IMR-90 (cell line): ENCODE data around the gene NPAS3. TPM values are rescaled to one million over a fixed set of nuclear protein-coding genes. Genes with fewer than 3 reads are reported as not detected.

ENCODE experiments used
- ATAC-seq: fragments of 200-7000 bp; cut with Tn5 transposase; 2 replicates; pipeline ENCODE4 v1.9.1; 2020; ENCODE audit warnings: low read depth, mild to moderate bottlenecking, moderate library complexity
- BruUV-seq: library from RNA; stranded (reverse); fragments of 400-500 nt; replicated peaks from 2 replicates; lab custom pipeline; 2021; lab: Mats Ljungman, UMichigan
- CTCF ChIA-PET: fragments of 300-600 bp; formaldehyde crosslinking; extraction: SDS; loops from one replicate; lab custom pipeline; 2021; ENCODE audit warnings: antibody characterized with exemption; lab: Yijun Ruan, JAX
- POLR2A ChIA-PET: fragments of 300-600 bp; sonication (Branson Sonifier 250); formaldehyde crosslinking; loops from one replicate; lab custom pipeline; 2022; ENCODE audit warnings: antibody characterized with exemption; ENCODE audit not compliant: unreplicated experiment; lab: Charles Lee
- DNase-seq: peaks from one replicate; pipeline ENCODE4 v3.0.0; 2013
- H2AFZ ChIP-seq: replicated peaks from 2 replicates; pipeline ENCODE3; 2013; ENCODE audit warnings: low read length, mild to moderate bottlenecking; ENCODE audit not compliant: poor library complexity
- H2AK5ac ChIP-seq: 2 replicates; pipeline ENCODE4 v1.6.1; 2013; ENCODE audit warnings: low read depth, low read length, inconsistent platforms
- H2AK9ac ChIP-seq: replicated peaks from 2 replicates; pipeline ENCODE3; 2013; ENCODE audit warnings: mild to moderate bottlenecking, low read depth, low read length, moderate library complexity; ENCODE audit not compliant: poor library complexity
- H2BK120ac ChIP-seq: 2 replicates; pipeline ENCODE4 v1.6.1; 2013; ENCODE audit warnings: low read depth, low read length, inconsistent platforms
- H2BK15ac ChIP-seq: 3 replicates; pipeline ENCODE4 v1.6.1; 2013; ENCODE audit warnings: low read depth, low read length, inconsistent platforms
- H2BK20ac ChIP-seq: 2 replicates; pipeline ENCODE4 v1.6.1; 2013; ENCODE audit warnings: low read depth, mild to moderate bottlenecking, inconsistent platforms, low read length, moderate library complexity
- H2BK5ac ChIP-seq: 2 replicates; pipeline ENCODE4 v1.6.1; 2013; ENCODE audit warnings: mild to moderate bottlenecking, low read depth, low read length, inconsistent platforms; ENCODE audit not compliant: poor library complexity, severe bottlenecking
- H3K14ac ChIP-seq: replicated peaks from 2 replicates; pipeline ENCODE4 v1.6.1; 2013; ENCODE audit warnings: low read depth, low read length, inconsistent platforms
- H3K18ac ChIP-seq: 2 replicates; pipeline ENCODE4 v1.6.1; 2013; ENCODE audit warnings: low read depth, low read length, control low read depth
- H3K23ac ChIP-seq: 2 replicates; pipeline ENCODE4 v1.6.1; 2013; ENCODE audit warnings: low read depth, low read length, inconsistent platforms
- H3K27ac ChIP-seq: 2 replicates; pipeline ENCODE4 v1.5.1; 2013; ENCODE audit warnings: mild to moderate bottlenecking, control low read depth, low read length; ENCODE audit not compliant: insufficient read depth
- H3K27me3 ChIP-seq: 2 replicates; pipeline ENCODE4 v1.6.1; 2013; ENCODE audit warnings: low read length; ENCODE audit not compliant: control insufficient read depth, insufficient read depth
- H3K36me3 ChIP-seq: 2 replicates; pipeline ENCODE4 v1.6.1; 2013; ENCODE audit warnings: low read length, mixed read lengths; ENCODE audit not compliant: control insufficient read depth, insufficient read depth
- H3K4ac ChIP-seq: 2 replicates; pipeline ENCODE4 v1.6.1; 2013; ENCODE audit warnings: low read depth, low read length, inconsistent platforms
- H3K4me1 ChIP-seq: 2 replicates; pipeline ENCODE4 v1.6.1; 2013; ENCODE audit warnings: low read length, mixed read lengths; ENCODE audit not compliant: control insufficient read depth, insufficient read depth
- H3K4me2 ChIP-seq: 2 replicates; pipeline ENCODE4 v1.6.1; 2013; ENCODE audit warnings: low read depth, mild to moderate bottlenecking, control low read depth, low read length, moderate library complexity
- H3K4me3 ChIP-seq: 2 replicates; pipeline ENCODE4 v1.5.1; 2013; ENCODE audit warnings: low read depth, mild to moderate bottlenecking, control low read depth, low read length, moderate library complexity; ENCODE audit not compliant: insufficient read depth
- H3K56ac ChIP-seq: 2 replicates; pipeline ENCODE4 v1.6.1; 2013; ENCODE audit warnings: low read length, inconsistent platforms; ENCODE audit not compliant: insufficient read depth; ENCODE audit errors: extremely low read depth
- H3K79me1 ChIP-seq, 2 experiments: 2 replicates each; pipeline ENCODE4 v1.6.1; 2013; ENCODE audit warnings: low read length in 2 of 2, inconsistent platforms in 1 of 2, low read depth in 1 of 2
- H3K9ac ChIP-seq: 2 replicates; pipeline ENCODE4 v1.6.1; 2013; ENCODE audit warnings: low read depth, low read length, control low read depth
- H3K9me1 ChIP-seq: 2 replicates; pipeline ENCODE4 v1.6.1; 2013; ENCODE audit warnings: low read length, inconsistent platforms; ENCODE audit not compliant: insufficient read depth
- H3K9me3 ChIP-seq: 2 replicates; pipeline ENCODE4 v1.6.1; 2013; ENCODE audit warnings: low read length; ENCODE audit not compliant: control insufficient read depth, insufficient read depth
- H4K20me1 ChIP-seq: 2 replicates; pipeline ENCODE4 v1.6.1; 2013; ENCODE audit warnings: low read length, inconsistent platforms; ENCODE audit not compliant: insufficient read depth
- H4K5ac ChIP-seq: 2 replicates; pipeline ENCODE4 v1.6.1; 2013; ENCODE audit warnings: mild to moderate bottlenecking, low read depth, low read length, control low read depth
- H4K8ac ChIP-seq, 2 experiments: 2 replicates each; pipeline ENCODE4 v1.6.1; 2013; ENCODE audit warnings: low read depth in 2 of 2, low read length in 2 of 2, control low read depth in 1 of 2, inconsistent platforms in 1 of 2
- H4K91ac ChIP-seq: 2 replicates; pipeline ENCODE4 v1.6.1; 2013; ENCODE audit warnings: low read depth, low read length, inconsistent platforms; ENCODE audit not compliant: insufficient read depth
- POLR2A ChIP-seq: IDR thresholded peaks from 2 replicates; pipeline ENCODE4 v1.6.1; 2012; ENCODE audit warnings: mild to moderate bottlenecking, low read depth, low read length
- RFX5 ChIP-seq: IDR thresholded peaks from 2 replicates; pipeline ENCODE4 v1.8.0; 2012; ENCODE audit warnings: low read depth, mild to moderate bottlenecking, low read length, moderate library complexity
- WGBS, 2 experiments: methylation state at CpG; one replicate each; pipeline versions ENCODE4 v1.1.5 to v1.1.7; 2013; ENCODE audit warnings: missing lambda C conversion rate in 2 of 2; ENCODE audit not compliant: insufficient read length in 1 of 2; ENCODE audit errors: extremely low coverage in 2 of 2; 5-methylcytosine and 5-hydroxymethylcytosine counted together
- dilution Hi-C: fragments of 300-500 bp; cut with HindIII; formaldehyde crosslinking; loops from one replicate; pipeline ENCODE4 v1.14.3; 2018; ENCODE audit warnings: low sequenced_read_pairs; ENCODE audit not compliant: unreplicated experiment
- in situ Hi-C: fragments of 300-500 bp; cut with MboI; formaldehyde crosslinking; loops from 3 replicates; pipeline ENCODE4 v1.14.3; 2019; ENCODE audit warnings: low sequenced_read_pairs, inconsistent platforms, mixed read lengths
- intact Hi-C: fragments of 100-400 bp; cut with micrococcal nuclease; formaldehyde crosslinking; loops from 2 replicates; pipeline ENCODE4 v1.10.0; 2022
- polyA plus RNA-seq, 3 experiments: library from polyadenylated mRNA; depleted of rRNA; stranded (reverse); fragments of >200 nt; gene quantifications; 2 replicates each; pipeline ENCODE4 v1.2.3, GENCODE V29; 2012; ENCODE audit warnings: low replicate concordance in 1 of 3
- total RNA-seq: library from RNA; depleted of rRNA; stranded (reverse); fragments of >200 nt; gene quantifications from 2 replicates; pipeline ENCODE4 v1.2.3, GENCODE V29; 2012

The NPAS3 gene
- total and polyA plus RNA-seq, 2 of the 4 experiments (the other 2 are of a cell fraction) = not detected

DNA sequence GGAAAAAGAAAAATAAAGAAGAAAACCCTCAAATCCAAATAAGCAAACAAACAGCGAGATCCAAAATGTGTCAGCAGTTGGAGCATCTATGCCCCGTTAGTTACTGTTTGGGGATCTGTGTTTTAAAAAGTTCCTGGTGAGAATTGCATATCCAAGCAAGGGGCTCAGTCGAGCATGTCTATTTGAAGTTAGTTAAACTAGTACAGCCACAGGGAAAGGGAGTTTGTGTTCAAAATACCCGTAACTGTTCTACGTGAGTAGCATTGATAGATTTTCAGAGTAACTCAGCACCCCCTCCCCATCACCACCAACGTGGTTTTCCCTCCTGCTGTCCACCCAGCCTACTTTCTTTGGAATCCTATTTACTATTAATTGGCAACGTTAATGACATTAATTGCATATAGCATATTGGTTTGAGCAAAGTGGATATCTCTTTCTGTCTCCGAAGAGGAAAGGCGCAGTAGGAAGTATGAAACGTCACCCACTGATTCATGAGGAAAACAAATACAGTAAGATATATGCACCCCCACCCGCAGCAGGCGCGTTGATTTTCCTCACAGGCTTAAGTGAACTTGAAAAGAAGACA, 1.5 kb downstream of the NPAS3 start:
- in situ Hi-C loops = no loop called here
- no peaks in the 10 kb centered on the region for H3K9me3 ChIP-seq
- no peak overlapping the region for H2AK9ac ChIP-seq
- ATAC-seq = no peak
- no peak overlapping the region for H3K4ac ChIP-seq
- no CpG with 5 or more reads among the region's 13 CpGs for WGBS, 2 experiments
- no peak overlapping the region for H3K23ac ChIP-seq
- dilution Hi-C loops = no loop called here
- H4K91ac ChIP-seq = no peak overlapping the region
- no peak overlapping the region for H2AK5ac ChIP-seq
- H2BK15ac ChIP-seq = no peak overlapping the region
- H3K56ac ChIP-seq = no peak overlapping the region
- intact Hi-C loops = no loop called here
- H3K9ac ChIP-seq = no peak overlapping the region
- peak overlapping the region; percentile 85 for H2AFZ ChIP-seq
- no peak overlapping the region for H4K8ac ChIP-seq
- no peak overlapping the region for H4K5ac ChIP-seq
- H3K18ac ChIP-seq = no peak overlapping the region
- H3K36me3 ChIP-seq = no peaks in the 10 kb centered on the region
- H2BK20ac ChIP-seq = no peak overlapping the region
- no peaks in the 10 kb centered on the region for H3K79me1 ChIP-seq
- TF ChIP-seq RFX5 = no peak
- TF ChIP-seq POLR2A = no peak
- H3K4me1 ChIP-seq = no peaks in the 10 kb centered on the region
- H3K4me2 ChIP-seq = peak overlapping the region; percentile 57
- H4K20me1 ChIP-seq = no peaks in the 10 kb centered on the region
- no peak overlapping the region for H2BK120ac ChIP-seq
- no peak overlapping the region for H3K27ac ChIP-seq
- no peak for DNase-seq
- H3K14ac ChIP-seq = no peak overlapping the region
- H3K27me3 ChIP-seq = peaks cover 35% of the 10 kb centered on the region
- CTCF ChIA-PET = no interaction called here
- no peak overlapping the region for H2BK5ac ChIP-seq
- no TSS peak for BruUV-seq
- H3K9me1 ChIP-seq = no peaks in the 10 kb centered on the region
- POLR2A ChIA-PET = no interaction called here
- H3K4me3 ChIP-seq = peak overlapping the region; percentile 31
